Astrocyte (in vitro differentiated cells and primary cell): ENCODE data around the gene MRPL43. TPM values are rescaled to one million over a fixed set of nuclear protein-coding genes. Genes with fewer than 3 reads are reported as not detected.

Experiments
- DNase-seq: peaks from one replicate; pipeline ENCODE4 v3.0.0-alpha.2; 2010; ENCODE audit warnings: low read depth
- FAIRE-seq: peaks from 2 replicates; lab custom pipeline; 2011; peaks lifted over from hg19 to GRCh38; lab: Jason Lieb, UNC
- H2AFZ ChIP-seq: 2 replicates; pipeline ENCODE4 v1.6.0; 2012; ENCODE audit warnings: low read depth, low read length, inconsistent platforms
- H3K27ac ChIP-seq: 2 replicates; pipeline ENCODE4 v1.5.1; 2011; ENCODE audit warnings: low read depth, low read length, inconsistent platforms
- H3K27me3 ChIP-seq: 2 replicates; pipeline ENCODE4 v1.6.0; 2011; ENCODE audit warnings: low read length, inconsistent platforms; ENCODE audit not compliant: insufficient read depth
- H3K36me3 ChIP-seq: 2 replicates; pipeline ENCODE4 v1.5.1; 2011; ENCODE audit warnings: low read length, inconsistent platforms; ENCODE audit not compliant: insufficient read depth
- H3K4me1 ChIP-seq: 2 replicates; pipeline ENCODE4 v1.5.1; 2011; ENCODE audit warnings: low read length, inconsistent platforms; ENCODE audit not compliant: insufficient read depth
- H3K4me2 ChIP-seq: 2 replicates; pipeline ENCODE4 v1.6.0; 2012; ENCODE audit warnings: low read length, inconsistent platforms
- H3K4me3 ChIP-seq: 2 replicates; pipeline ENCODE4 v1.5.1; 2011; ENCODE audit warnings: low read depth, mild to moderate bottlenecking, low read length, inconsistent platforms; ENCODE audit not compliant: insufficient read depth
- H3K79me2 ChIP-seq: 2 replicates; pipeline ENCODE4 v1.6.0; 2012; ENCODE audit warnings: mild to moderate bottlenecking, low read length, inconsistent platforms; ENCODE audit not compliant: insufficient read depth
- H3K9ac ChIP-seq: 2 replicates; pipeline ENCODE4 v1.6.0; 2012; ENCODE audit warnings: mild to moderate bottlenecking, low read length, inconsistent platforms
- H3K9me3 ChIP-seq: 2 replicates; pipeline ENCODE4 v1.5.1; 2012; ENCODE audit warnings: low read depth, mild to moderate bottlenecking, low read length, inconsistent platforms; ENCODE audit not compliant: insufficient read depth
- H4K20me1 ChIP-seq: 2 replicates; pipeline ENCODE4 v1.6.0; 2012; ENCODE audit warnings: low read length, inconsistent platforms; ENCODE audit not compliant: insufficient read depth
- H3K27ac Mint-ChIP-seq: one replicate; pipeline ENCODE4 v1.8.0; 2021; ENCODE audit warnings: mild to moderate bottlenecking, mixed read lengths; ENCODE audit not compliant: unreplicated experiment
- H3K27me3 Mint-ChIP-seq: one replicate; pipeline ENCODE4 v1.8.0; 2021; ENCODE audit warnings: low read depth, mixed read lengths; ENCODE audit not compliant: unreplicated experiment
- H3K36me3 Mint-ChIP-seq: one replicate; pipeline ENCODE4 v1.8.0; 2021; ENCODE audit warnings: low read depth, mixed read lengths; ENCODE audit not compliant: unreplicated experiment
- H3K4me1 Mint-ChIP-seq: one replicate; pipeline ENCODE4 v1.8.0; 2021; ENCODE audit warnings: low read depth, mixed read lengths; ENCODE audit not compliant: unreplicated experiment
- H3K4me3 Mint-ChIP-seq: one replicate; pipeline ENCODE4 v1.8.0; 2021; ENCODE audit warnings: mild to moderate bottlenecking, moderate library complexity, mixed read lengths; ENCODE audit not compliant: unreplicated experiment
- H3K9me3 Mint-ChIP-seq: one replicate; pipeline ENCODE4 v1.8.0; 2021; ENCODE audit warnings: mild to moderate bottlenecking, mixed read lengths; ENCODE audit not compliant: unreplicated experiment
- EZH2 ChIP-seq: IDR thresholded peaks from 2 replicates; pipeline ENCODE4 v1.6.1; 2012; ENCODE audit warnings: mild to moderate bottlenecking, low read length, inconsistent platforms; ENCODE audit not compliant: insufficient read depth
- total RNA-seq: library from RNA; stranded (reverse); gene quantifications from 2 replicates; pipeline ENCODE4 v1.2.1, GENCODE V29; 2021
- TF ChIP-seq, protein P1 (sequence below): IDR thresholded peaks from 2 replicates; pipeline ENCODE4 v1.5.1; 2011; ENCODE audit warnings: low read depth, mild to moderate bottlenecking, inconsistent platforms, low read length, moderate library complexity; ENCODE audit not compliant: insufficient read depth

Gene MRPL43
- total RNA-seq, 1 donor from 2014 or later, result 61.3 TPM

DNA sequence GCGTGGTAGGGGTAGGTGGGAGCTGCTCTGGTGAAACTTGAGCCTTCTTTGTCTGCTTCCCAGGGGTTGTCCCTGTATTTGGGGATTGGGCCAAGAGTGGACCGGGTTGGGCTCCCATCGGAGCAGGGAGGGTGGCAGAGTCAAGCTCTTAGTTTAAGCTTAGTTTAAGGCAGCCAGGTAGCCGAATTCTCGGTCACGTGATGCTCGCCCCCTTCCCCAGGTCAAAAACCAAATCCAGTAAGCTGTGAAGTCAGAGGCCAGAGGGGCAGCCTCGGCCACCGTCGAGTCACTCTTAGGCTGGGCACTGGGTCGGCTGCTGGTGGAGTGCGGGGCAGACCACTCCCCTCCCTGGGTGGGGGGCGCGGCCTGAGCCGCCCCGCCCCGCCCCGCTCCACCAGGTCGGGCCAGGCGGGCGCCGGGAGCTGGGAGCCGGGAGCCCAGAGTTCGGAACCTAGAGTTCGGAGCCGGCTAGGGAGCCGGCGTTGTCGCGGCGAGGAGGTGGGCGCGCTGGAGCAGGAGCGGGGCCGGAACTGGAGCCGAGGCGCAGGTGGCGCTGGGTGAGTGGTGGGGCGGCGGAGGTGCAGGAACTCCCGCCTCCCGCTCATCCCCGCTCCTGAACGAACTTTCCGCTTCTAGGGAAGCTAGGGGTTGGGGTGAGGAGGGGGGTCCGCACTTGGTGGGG lies 9.5 kb upstream of the MRPL43 start:
- Histone ChIP-seq H3K4me1 (peaks cover 33% of the 10 kb centered on the region), H3K27ac (no peak overlapping the region), H3K9ac (peak overlapping the region; percentile 94), H3K9me3 (no peaks in the 10 kb centered on the region), H3K79me2 (peaks cover 26% of the 10 kb centered on the region), H3K36me3 (peaks cover 5% of the 10 kb centered on the region), H3K4me3 (peak overlapping the region; percentile 89), H3K27me3 (no peaks in the 10 kb centered on the region), H2AFZ (peak overlapping the region; percentile 82), H3K4me2 (peak overlapping the region; percentile 93), H4K20me1 (peaks cover 9% of the 10 kb centered on the region)
- Mint-ChIP-seq H3K27ac (peak overlapping the region; percentile 53), H3K4me3 (peak overlapping the region; percentile 91), H3K36me3 (peaks cover 7% of the 10 kb centered on the region), H3K4me1 (peaks cover 13% of the 10 kb centered on the region), H3K27me3 (no peaks in the 10 kb centered on the region), H3K9me3 (peaks cover 4% of the 10 kb centered on the region)
- TF ChIP-seq, protein P1, sequence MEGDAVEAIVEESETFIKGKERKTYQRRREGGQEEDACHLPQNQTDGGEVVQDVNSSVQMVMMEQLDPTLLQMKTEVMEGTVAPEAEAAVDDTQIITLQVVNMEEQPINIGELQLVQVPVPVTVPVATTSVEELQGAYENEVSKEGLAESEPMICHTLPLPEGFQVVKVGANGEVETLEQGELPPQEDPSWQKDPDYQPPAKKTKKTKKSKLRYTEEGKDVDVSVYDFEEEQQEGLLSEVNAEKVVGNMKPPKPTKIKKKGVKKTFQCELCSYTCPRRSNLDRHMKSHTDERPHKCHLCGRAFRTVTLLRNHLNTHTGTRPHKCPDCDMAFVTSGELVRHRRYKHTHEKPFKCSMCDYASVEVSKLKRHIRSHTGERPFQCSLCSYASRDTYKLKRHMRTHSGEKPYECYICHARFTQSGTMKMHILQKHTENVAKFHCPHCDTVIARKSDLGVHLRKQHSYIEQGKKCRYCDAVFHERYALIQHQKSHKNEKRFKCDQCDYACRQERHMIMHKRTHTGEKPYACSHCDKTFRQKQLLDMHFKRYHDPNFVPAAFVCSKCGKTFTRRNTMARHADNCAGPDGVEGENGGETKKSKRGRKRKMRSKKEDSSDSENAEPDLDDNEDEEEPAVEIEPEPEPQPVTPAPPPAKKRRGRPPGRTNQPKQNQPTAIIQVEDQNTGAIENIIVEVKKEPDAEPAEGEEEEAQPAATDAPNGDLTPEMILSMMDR, result no peak
- no peak for TF ChIP-seq EZH2
- FAIRE-seq (no peak), DNase-seq (no peak)

DNA sequence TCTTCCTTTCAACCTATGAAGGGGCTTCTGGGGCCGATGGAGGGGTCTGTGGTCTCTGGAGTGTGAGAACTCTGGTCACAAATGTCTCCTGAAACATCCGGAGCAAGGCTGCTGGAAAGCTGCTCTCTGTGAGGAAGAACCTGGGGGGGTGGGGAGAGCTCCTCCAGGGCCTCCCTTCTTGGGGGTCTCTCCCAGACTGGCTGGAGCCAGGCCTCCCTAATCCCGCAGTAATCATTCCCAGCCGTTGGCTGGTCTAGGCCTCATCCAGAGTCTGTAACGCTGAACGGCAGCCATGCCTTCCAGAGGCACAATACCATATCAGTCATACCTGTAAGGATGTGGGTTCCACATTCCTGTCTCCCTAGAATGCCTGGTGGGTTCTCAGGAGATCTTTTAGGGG lies 7.9 kb upstream of the MRPL43 start:
- H3K4me1 ChIP-seq, result peaks cover 21% of the 10 kb centered on the region
- no peak overlapping the region for H2AFZ ChIP-seq
- no peaks in the 10 kb centered on the region for H3K27me3 Mint-ChIP-seq
- peaks cover 3% of the 10 kb centered on the region for H3K9me3 Mint-ChIP-seq
- no peak overlapping the region for H3K9ac ChIP-seq
- H3K27ac ChIP-seq, result no peak overlapping the region
- FAIRE-seq (no peak), DNase-seq (no peak)
- peaks cover 4% of the 10 kb centered on the region for H3K4me1 Mint-ChIP-seq
- H3K4me3 Mint-ChIP-seq, result peak overlapping the region; percentile 84
- H3K79me2 ChIP-seq, result peaks cover 19% of the 10 kb centered on the region
- no peak overlapping the region for H3K27ac Mint-ChIP-seq
- TF ChIP-seq EZH2, result no peak
- TF ChIP-seq, protein P1, result no peak
- H4K20me1 ChIP-seq, result peaks cover 6% of the 10 kb centered on the region
- no peaks in the 10 kb centered on the region for H3K27me3 ChIP-seq
- H3K36me3 ChIP-seq, result peaks cover 18% of the 10 kb centered on the region
- H3K36me3 Mint-ChIP-seq, result peaks cover 10% of the 10 kb centered on the region
- no peak overlapping the region for H3K4me3 ChIP-seq
- no peak overlapping the region for H3K4me2 ChIP-seq
- H3K9me3 ChIP-seq, result no peaks in the 10 kb centered on the region

DNA sequence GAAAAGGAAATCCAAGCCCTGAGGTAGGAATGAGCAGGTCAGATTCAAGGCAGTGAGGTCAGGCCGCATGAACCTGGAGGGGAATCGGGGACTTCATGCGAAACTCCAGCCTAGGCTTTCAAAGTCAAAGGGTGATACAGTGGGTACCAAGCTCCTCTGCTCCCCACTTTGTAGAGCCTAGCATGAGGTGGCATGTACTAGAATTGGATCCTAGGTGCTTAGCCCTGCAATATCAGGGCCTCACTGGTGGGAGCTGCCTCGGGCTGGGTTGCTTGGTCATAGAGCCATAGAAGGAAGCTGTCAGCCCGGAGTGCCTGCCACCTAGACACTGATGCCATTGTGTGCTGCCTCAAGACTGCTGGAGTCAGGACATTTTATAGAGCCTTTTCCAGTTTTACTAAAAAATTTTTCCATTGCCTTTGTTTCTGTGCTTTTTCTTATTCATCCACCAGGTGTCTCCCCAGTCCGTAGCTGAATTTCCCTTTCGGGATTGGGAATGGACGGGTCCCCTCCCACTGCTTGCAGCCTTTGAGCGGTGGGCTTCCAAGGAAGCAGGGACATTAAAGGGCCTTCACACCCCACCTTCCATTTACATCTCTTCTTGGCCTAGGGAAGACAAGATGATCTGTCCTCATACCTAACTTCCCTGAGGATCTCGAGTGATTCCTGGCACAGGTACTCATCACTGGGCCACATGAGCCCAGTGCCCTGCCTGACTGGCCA lies 6.8 kb upstream of the MRPL43 start:
- peaks cover 4% of the 10 kb centered on the region for H3K4me1 Mint-ChIP-seq
- DNase-seq (no peak), FAIRE-seq (no peak)
- peaks cover 15% of the 10 kb centered on the region for H3K36me3 Mint-ChIP-seq
- H3K4me3 ChIP-seq, result no peak overlapping the region
- H3K4me2 ChIP-seq, result no peak overlapping the region
- no peak overlapping the region for H3K27ac ChIP-seq
- H2AFZ ChIP-seq, result no peak overlapping the region
- peaks cover 6% of the 10 kb centered on the region for H4K20me1 ChIP-seq
- H3K4me1 ChIP-seq, result peaks cover 21% of the 10 kb centered on the region
- H3K79me2 ChIP-seq, result peaks cover 20% of the 10 kb centered on the region
- H3K9ac ChIP-seq, result no peak overlapping the region
- no peak overlapping the region for H3K27ac Mint-ChIP-seq
- peaks cover 3% of the 10 kb centered on the region for H3K9me3 Mint-ChIP-seq
- peaks cover 27% of the 10 kb centered on the region for H3K36me3 ChIP-seq
- no peaks in the 10 kb centered on the region for H3K27me3 ChIP-seq
- no peak for TF ChIP-seq EZH2
- TF ChIP-seq, protein P1, result peak; percentile 59
- H3K27me3 Mint-ChIP-seq, result no peaks in the 10 kb centered on the region
- H3K9me3 ChIP-seq, result no peaks in the 10 kb centered on the region
- peak overlapping the region; percentile 34 for H3K4me3 Mint-ChIP-seq
